Stimulated activated CD4-positive, alpha-beta T cell treated with anti-CD3 and anti-CD28 coated beads, Interleukin-4, amount 100 ng/mL, for 4 hours (primary cell): Measurements from ENCODE around the gene RBMS1.

Experiments
- DNase-seq, 2 experiments: peaks; one replicate each; pipeline ENCODE4 v3.0.0-alpha.2; 2020

The RBMS1 gene

DNA sequence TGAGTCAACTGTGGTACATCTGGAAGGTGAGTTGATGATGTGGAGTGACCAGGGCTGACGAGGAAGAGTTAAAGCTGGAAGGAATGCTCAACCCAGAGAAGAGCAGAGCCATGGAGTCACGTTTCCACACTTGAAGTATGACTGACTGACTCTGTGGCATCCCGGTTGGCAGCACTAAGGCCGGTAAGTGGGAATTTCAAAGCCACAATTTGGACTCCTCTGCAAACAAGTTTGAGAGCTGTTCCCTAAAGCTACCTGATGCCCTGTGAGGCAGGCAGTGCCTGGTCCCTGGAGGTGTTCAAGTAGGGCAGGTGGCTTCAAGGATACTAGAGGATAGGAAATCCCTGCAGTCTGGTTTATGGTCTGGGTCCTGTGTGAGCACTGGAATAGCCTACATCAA is 224.2 kb downstream of the RBMS1 start:
- DNase-seq: no peak

GRCh38 chr2:160268151-160268781 is 225.3 kb downstream of the RBMS1 start:
- DNase-seq: no peak

GRCh38 chr2:160267692-160268091 is 225.9 kb downstream of the RBMS1 start:
- DNase-seq: no peak

DNA sequence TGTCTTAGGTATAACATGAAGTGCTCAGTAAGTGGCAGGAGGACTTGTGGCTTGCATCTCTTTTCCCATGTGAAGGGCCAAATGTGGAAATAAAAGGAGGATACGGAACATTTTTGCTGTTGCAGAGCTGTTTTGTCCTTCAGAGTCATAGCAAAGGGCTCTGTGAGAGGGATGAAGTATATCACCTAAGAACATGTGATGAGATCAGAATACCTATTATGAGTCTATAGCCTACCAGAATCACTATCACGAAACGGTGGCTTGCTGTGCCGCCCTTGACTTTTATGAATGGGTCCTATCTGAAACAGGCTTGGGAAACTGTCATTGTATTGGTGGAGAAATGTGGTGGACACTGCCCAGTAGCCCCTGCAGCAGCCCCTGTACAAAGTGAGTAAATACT is 226.6 kb downstream of the RBMS1 start:
- no peak for DNase-seq

- DNase-seq: no peak
These were observed 227.5 kb downstream of the RBMS1 start for GRCh38 chr2:160266037-160266551.

DNA sequence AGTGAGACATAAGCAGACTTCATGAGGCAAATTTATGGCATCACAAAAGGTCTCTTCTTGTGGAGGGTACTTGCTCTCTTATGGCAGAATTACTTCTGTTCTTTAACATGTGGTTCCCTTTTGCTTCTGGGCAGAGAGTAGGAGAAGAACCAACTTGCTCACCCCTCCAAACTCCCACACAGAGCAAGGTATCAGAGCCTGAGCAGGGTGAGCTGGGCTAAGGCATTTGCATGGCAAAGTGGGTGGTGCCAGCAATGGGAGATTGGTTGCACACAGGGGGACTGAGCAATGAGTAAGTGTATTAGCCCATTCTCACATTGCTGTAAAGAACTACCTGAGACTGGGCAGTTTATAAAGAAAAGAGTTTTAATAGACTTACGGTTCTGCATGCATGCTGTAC is 229.3 kb downstream of the RBMS1 start:
- DNase-seq: no peak

GRCh38 chr2:160261732-160262131 is 231.9 kb downstream of the RBMS1 start:
- no peak for DNase-seq

DNA sequence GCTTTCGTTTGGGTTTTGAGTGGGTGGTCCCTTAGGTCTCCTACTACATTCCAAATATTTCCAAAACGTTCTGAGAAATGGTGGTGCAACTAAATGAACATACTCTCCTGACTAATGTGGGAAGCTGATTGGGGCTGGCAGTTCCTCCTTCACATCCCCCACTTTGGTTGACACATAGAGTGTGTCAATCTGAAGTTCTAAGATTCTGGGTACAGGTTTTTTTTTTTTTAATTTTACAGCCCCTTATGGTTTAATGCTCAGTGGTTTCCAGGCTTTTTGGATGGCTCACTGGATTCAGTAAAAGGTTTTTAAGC is 235.2 kb downstream of the RBMS1 start:
- DNase-seq: no peak

DNA sequence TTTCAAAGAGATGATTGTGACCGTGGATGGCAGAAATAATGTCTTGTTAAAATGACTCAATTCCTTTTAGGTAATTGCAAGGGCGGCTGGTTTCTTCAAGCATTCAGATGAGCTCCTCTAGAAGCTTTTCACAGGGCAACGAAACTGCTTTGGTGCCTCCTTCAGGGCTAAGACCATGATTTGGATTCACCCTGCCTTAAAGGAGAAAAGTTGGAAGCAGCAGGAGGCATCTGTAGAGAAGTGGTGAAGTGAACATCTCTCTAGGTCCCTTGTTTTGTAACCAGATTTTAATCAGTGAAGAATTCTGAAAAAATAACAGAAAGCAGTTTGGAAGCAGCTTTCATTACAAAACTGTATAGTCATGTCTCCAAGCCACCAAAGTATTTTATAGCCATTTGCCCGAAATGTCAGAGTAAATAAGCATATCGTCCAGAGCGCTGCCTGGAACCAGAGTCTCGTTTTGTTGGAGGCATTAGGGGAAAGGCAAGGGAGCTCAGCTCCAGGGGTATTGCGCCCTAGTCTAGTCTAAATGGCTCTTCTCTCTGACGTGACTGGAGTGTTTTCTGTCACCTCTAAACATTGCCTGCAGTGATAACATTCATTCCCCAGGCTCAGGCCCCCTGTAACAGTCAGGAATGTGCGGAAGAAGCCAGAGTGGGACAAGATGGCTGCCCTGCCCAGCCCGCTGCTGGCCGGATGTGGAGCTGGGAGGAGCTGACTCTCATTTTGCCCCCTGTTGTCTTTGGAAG is 235.7 kb downstream of the RBMS1 start:
- no peak for DNase-seq

DNA sequence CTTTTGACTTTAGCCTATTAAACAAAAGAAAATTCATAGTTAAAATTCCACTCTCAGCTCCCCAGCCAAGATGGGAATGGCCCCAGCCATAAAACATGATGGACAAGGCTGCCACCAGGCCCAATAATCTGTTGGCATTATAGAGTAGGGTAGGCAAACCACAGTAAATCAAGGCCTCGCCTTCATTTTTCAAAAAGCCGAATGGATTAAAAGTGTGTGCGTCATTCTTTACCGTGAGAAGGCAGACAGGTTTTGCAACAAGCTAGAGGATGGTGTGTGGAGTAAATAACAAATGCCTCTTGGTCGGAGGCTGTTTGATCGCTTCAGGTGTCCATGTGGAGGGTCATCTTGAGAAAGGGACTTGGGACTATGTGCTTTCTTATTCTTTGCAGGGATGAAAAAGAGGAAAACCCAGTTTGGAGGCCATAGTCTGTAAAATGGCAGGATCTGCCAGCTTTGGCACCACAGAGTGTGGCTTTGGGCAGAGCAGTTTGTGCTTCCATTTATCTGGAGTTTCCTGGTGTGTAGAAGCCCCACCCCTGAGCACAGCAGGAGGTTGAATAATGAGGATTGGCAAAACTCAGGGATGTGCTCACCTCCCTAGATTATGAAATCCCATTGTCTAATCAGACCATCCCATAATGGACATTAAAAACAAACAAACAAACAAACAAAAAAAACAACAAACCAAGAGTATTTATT is 236.4 kb downstream of the RBMS1 start:
- no peak for DNase-seq

DNA sequence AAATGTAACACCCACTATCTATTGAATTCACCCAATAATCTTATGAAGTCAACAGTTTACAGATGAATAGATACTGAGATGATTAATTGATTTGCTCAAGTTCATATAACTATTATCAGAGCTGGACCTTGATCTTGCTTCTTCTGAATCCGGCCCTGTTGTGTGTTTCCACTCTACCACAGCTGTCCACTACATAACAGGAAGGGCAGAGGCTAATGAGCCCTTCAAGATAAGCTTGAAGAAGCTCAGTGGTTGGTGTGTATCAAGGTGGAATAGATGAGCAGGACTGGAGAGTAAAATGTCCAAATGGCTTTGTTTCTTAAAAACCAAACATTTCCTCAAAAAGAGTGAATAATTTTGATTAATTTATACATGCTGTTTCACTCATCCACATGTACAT is 237.1 kb downstream of the RBMS1 start:
- no peak for DNase-seq

GRCh38 chr2:160255408-160255807 is 238.2 kb downstream of the RBMS1 start:
- no peak for DNase-seq

DNA sequence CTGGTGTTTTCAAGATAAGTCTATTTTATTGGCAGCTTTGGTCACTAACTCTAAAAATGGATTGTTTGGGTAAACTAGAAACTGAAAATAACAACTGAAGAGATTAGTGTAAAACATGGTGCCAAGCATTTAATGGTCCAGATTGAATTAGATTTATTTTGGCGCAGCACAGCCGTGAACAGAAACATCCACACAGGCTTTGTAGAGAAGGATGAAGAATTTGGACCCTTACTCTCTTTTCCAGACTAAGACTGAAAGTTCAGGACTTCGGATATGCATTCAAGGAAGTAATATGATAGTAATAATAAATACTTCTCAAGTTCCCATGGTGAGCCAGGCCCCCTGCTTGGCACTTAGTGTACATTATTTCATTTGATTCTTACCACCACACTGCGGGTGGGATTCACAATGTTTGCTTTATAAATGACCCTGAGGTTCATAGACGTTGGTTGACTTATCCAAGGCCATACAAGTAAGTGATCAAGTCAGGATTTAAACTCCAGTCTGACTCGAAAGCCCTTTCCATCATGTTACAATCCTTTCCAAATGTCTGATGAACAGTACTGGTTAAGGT is 239.3 kb downstream of the RBMS1 start:
- DNase-seq: no peak

- no peak for DNase-seq
These were observed 240.0 kb downstream of the RBMS1 start for GRCh38 chr2:160253440-160254188.

GRCh38 chr2:160252900-160253299 is 240.7 kb downstream of the RBMS1 start:
- no peak for DNase-seq

- no peak for DNase-seq
These were observed 241.2 kb downstream of the RBMS1 start for GRCh38 chr2:160252278-160252887.

DNA sequence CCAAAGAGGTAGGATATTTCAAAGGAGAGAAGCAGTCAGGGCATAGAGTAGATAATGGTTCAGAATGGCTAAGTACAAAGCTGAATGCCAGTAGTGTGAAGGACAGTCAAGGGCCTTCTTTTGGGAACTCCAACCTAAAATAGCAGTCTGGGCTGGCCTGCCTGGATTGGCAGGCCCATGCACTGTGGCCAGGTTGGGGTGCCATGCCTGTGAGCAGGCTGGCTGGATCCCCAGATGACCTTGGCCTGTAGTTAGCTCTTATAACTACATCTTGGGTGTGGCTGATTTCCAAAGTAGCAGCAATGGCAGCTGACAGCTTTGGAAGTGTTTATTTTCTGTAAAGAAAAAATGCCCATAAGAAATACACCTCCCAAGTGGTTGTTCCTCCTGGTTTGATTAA is 242.0 kb downstream of the RBMS1 start:
- no peak for DNase-seq

- DNase-seq: no peak
These were observed 243.7 kb downstream of the RBMS1 start for GRCh38 chr2:160249876-160250275.

GRCh38 chr2:160247296-160248035 is 246.1 kb downstream of the RBMS1 start:
- DNase-seq: no peak

DNA sequence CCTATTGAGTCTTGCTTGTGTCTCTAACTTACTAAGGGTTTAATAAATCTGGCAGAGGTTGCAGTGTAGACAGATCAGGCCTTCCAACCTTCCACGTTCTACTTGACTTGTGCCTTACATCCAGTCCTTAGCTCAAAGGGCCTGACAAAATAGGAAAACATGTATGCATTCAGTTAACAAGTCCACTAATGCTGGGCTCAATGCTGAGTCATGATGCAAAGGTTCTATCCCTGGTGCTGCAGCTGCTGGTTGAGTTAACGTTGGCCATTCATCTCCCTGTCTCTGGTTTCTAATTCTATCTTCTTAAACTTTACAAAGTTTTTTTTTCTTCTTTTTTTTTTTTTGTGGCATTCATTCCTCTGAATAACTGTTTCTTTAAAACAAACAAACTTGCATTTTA is 247.3 kb downstream of the RBMS1 start:
- DNase-seq: no peak

GRCh38 chr2:160245614-160246155 is 247.9 kb downstream of the RBMS1 start:
- DNase-seq: no peak
